ENCODE measurements around the gene SMIM27. TPM values are rescaled to one million over a fixed set of nuclear protein-coding genes. Genes with fewer than 3 reads are reported as not detected.

SMIM27 gene
- total and polyA plus RNA-seq, 2 of the 13 experiments (the other 11 are each of a cell fraction or from before 2014, with no cell fraction given), result 17.9 to 19.0 TPM

- TF ChIP-seq SRSF1 (optimal IDR thresholded peaks at IDR 0.05; ENCODE audit: low read depth, low read length) (no peak), ZNF709 (CRISPR knock-in tag; IDR thresholded peaks at IDR 0.05) (no peak), ZNF777 (CRISPR knock-in tag; IDR thresholded peaks at IDR 0.05) (peak; percentile 1; the same call in 1 of the 2 replicates), ARNT2 (CRISPR knock-in tag; IDR thresholded peaks at IDR 0.05; ENCODE audit: low read depth) (no peak), CBX5 (CRISPR knock-in tag; IDR thresholded peaks at IDR 0.05; ENCODE audit: borderline replicate concordance) (no peak), ZFP82 (CRISPR knock-in tag; IDR thresholded peaks at IDR 0.05; ENCODE audit: borderline replicate concordance) (0 out of 2 replicates have a peak, but pooled peaks have one; percentile 28), MTERF4 (CRISPR knock-in tag; IDR thresholded peaks at IDR 0.05) (no peak), SAP130 (CRISPR knock-in tag; IDR thresholded peaks at IDR 0.05; ENCODE audit: low read depth) (peak; percentile 35; the same call in 1 of the 2 replicates), TBX2 (CRISPR knock-in tag; IDR thresholded peaks at IDR 0.05; ENCODE audit: borderline replicate concordance) (peak; percentile 30; the same call in 1 of the 2 replicates), ZNF274 (CRISPR knock-in tag; IDR thresholded peaks at IDR 0.05) (0 out of 2 replicates have a peak, but pooled peaks have one; percentile 2), LCORL (IDR thresholded peaks at IDR 0.05) (no peak), LCORL (CRISPR knock-in tag; IDR thresholded peaks at IDR 0.05) (0 out of 2 replicates have a peak, but pooled peaks have one; percentile 7), ZNF572 (CRISPR knock-in tag; IDR thresholded peaks at IDR 0.05) (no peak), PHF21A (CRISPR knock-in tag; IDR thresholded peaks at IDR 0.05) (no peak), ZNF652 (CRISPR knock-in tag; IDR thresholded peaks at IDR 0.05; ENCODE audit: borderline replicate concordance, low read depth) (0 out of 2 replicates have a peak, but pooled peaks have one; percentile 15), ZKSCAN5 (CRISPR knock-in tag; IDR thresholded peaks at IDR 0.05) (peak; percentile 70; the same call in 1 of the 2 replicates), ESRRA (CRISPR knock-in tag; IDR thresholded peaks at IDR 0.05; ENCODE audit: low read depth) (0 out of 2 replicates have a peak, but pooled peaks have one; percentile 2), ZNF503 (CRISPR knock-in tag; IDR thresholded peaks at IDR 0.05) (no peak), RARG (CRISPR knock-in tag; IDR thresholded peaks at IDR 0.05; ENCODE audit: low read depth) (no peak), HMGXB4 (CRISPR knock-in tag; IDR thresholded peaks at IDR 0.05; ENCODE audit: borderline replicate concordance in 1 of 2, low read depth in 1 of 2) (0 out of 4 replicates have a peak, but pooled peaks of 1 of the 2 experiments have one; percentile 10), ZNF792 (CRISPR knock-in tag; IDR thresholded peaks at IDR 0.05) (0 out of 2 replicates have a peak, but pooled peaks have one; percentile 4), ZNF546 (CRISPR knock-in tag; conservative IDR thresholded peaks at IDR 0.05) (0 out of 2 replicates have a peak, but pooled peaks have one; percentile 1), CREM (IDR thresholded peaks at IDR 0.05) (no peak), CREM (CRISPR knock-in tag; IDR thresholded peaks at IDR 0.05) (no peak), NAIF1 (CRISPR knock-in tag; IDR thresholded peaks at IDR 0.05; ENCODE audit: borderline replicate concordance) (peak; percentile 54; the same call in 1 of the 2 replicates), CAMTA2 (CRISPR knock-in tag; IDR thresholded peaks at IDR 0.05; ENCODE audit: borderline replicate concordance) (no peak), TOPORS (CRISPR knock-in tag; IDR thresholded peaks at IDR 0.05) (no peak)
These were observed 663 bp upstream of the SMIM27 start (continued) for GRCh38 chr9:32551276-32552051.

Measured in HepG2 (cell line).